RWPE2 (cell line): ENCODE results near the gene ELOVL1.
A peak's percentile ranks its signal among the peaks of the same experiment; 100 is the strongest.

Experiments
- ATAC-seq: fragments of 200-7000 bp; cut with Tn5 transposase; 3 replicates; pipeline ENCODE4 v1.9.1; 2021; ENCODE audit warnings: low read depth
- DNase-seq: peaks from one replicate; pipeline ENCODE4 v3.0.0-alpha.2; 2020; ENCODE audit warnings: low spot score
- H3K27ac ChIP-seq: fragments of 450-650 bp; 2 replicates; pipeline ENCODE4 v1.5.1; 2017; ENCODE audit warnings: mild to moderate bottlenecking; ENCODE audit not compliant: poor library complexity, severe bottlenecking
- H3K27me3 ChIP-seq: fragments of 250-450 bp; sonication (Bioruptor Pico); 2 replicates; pipeline ENCODE4 v1.5.1; 2021; ENCODE audit warnings: mild to moderate bottlenecking, moderate library complexity; ENCODE audit not compliant: insufficient read depth, poor library complexity, severe bottlenecking
- H3K36me3 ChIP-seq: fragments of 250-450 bp; sonication (Bioruptor Pico); 2 replicates; pipeline ENCODE4 v1.5.1; 2020; ENCODE audit warnings: low read depth, mild to moderate bottlenecking, moderate library complexity
- H3K4me1 ChIP-seq: fragments of 250-450 bp; sonication (Bioruptor Pico); 2 replicates; pipeline ENCODE4 v1.5.1; 2021; ENCODE audit warnings: mild to moderate bottlenecking, moderate library complexity; ENCODE audit not compliant: insufficient read depth, poor library complexity, severe bottlenecking
- H3K4me3 ChIP-seq: fragments of 250-450 bp; sonication (Bioruptor Pico); 2 replicates; pipeline ENCODE4 v1.5.1; 2021; ENCODE audit warnings: mild to moderate bottlenecking, moderate library complexity; ENCODE audit not compliant: severe bottlenecking
- H3K9me3 ChIP-seq: fragments of 250-450 bp; sonication (Bioruptor Pico); 2 replicates; pipeline ENCODE4 v1.5.1; 2021; ENCODE audit warnings: mild to moderate bottlenecking, moderate library complexity; ENCODE audit not compliant: severe bottlenecking
- CTCF ChIP-seq: fragments of 450-650 bp; IDR thresholded peaks from one replicate; pipeline ENCODE4 v1.5.1; 2017; ENCODE audit warnings: mild to moderate bottlenecking, moderate library complexity; ENCODE audit not compliant: poor library complexity, severe bottlenecking

The ELOVL1 gene

GRCh38 chr1:43316738-43317520 lies 50.9 kb downstream of the ELOVL1 start:
- no peaks in the 10 kb centered on the region for H3K36me3 ChIP-seq
- no peak for DNase-seq
- H3K4me3 ChIP-seq = no peak overlapping the region
- H3K9me3 ChIP-seq = no peaks in the 10 kb centered on the region
- no peak overlapping the region for H3K27ac ChIP-seq
- TF ChIP-seq CTCF = no peak
- H3K27me3 ChIP-seq = no peaks in the 10 kb centered on the region
- no peak for ATAC-seq
- H3K4me1 ChIP-seq = no peaks in the 10 kb centered on the region

GRCh38 chr1:43315963-43316737 lies 51.7 kb downstream of the ELOVL1 start:
- ATAC-seq (no peak), DNase-seq (peak; percentile 23)
- TF ChIP-seq CTCF = no peak
- no peaks in the 10 kb centered on the region for H3K4me1 ChIP-seq
- no peak overlapping the region for H3K27ac ChIP-seq
- H3K27me3 ChIP-seq = no peaks in the 10 kb centered on the region
- H3K9me3 ChIP-seq = no peaks in the 10 kb centered on the region
- no peak overlapping the region for H3K4me3 ChIP-seq
- H3K36me3 ChIP-seq = no peaks in the 10 kb centered on the region

- no peak for ATAC-seq
- Histone ChIP-seq H3K9me3 (no peaks in the 10 kb centered on the region), H3K27me3 (no peaks in the 10 kb centered on the region), H3K36me3 (no peaks in the 10 kb centered on the region), H3K4me3 (no peak overlapping the region), H3K4me1 (no peaks in the 10 kb centered on the region), H3K27ac (no peak overlapping the region)
- peak; percentile 8 for DNase-seq
- TF ChIP-seq CTCF = no peak
These were observed 52.3 kb downstream of the ELOVL1 start for GRCh38 chr1:43315481-43315880.

GRCh38 chr1:43314233-43314632 lies 53.6 kb downstream of the ELOVL1 start:
- Histone ChIP-seq H3K27me3 (no peaks in the 10 kb centered on the region), H3K9me3 (no peaks in the 10 kb centered on the region), H3K36me3 (no peaks in the 10 kb centered on the region), H3K27ac (no peak overlapping the region), H3K4me1 (no peaks in the 10 kb centered on the region), H3K4me3 (no peak overlapping the region)
- DNase-seq (no peak), ATAC-seq (no peak)
- TF ChIP-seq CTCF = no peak
